IMR-90 (cell line): ENCODE results near the gene DTD1. TPM values are rescaled to one million over a fixed set of nuclear protein-coding genes. Genes with fewer than 3 reads are reported as not detected.

Experiments used
- ATAC-seq: fragments of 200-7000 bp; cut with Tn5 transposase; 2 replicates; pipeline ENCODE4 v1.9.1; 2020; ENCODE audit warnings: low read depth, mild to moderate bottlenecking, moderate library complexity
- BruUV-seq: library from RNA; stranded (reverse); fragments of 400-500 nt; replicated peaks from 2 replicates; lab custom pipeline; 2021; lab: Mats Ljungman, UMichigan
- CTCF ChIA-PET: fragments of 300-600 bp; formaldehyde crosslinking; extraction: SDS; loops from one replicate; lab custom pipeline; 2021; ENCODE audit warnings: antibody characterized with exemption; lab: Yijun Ruan, JAX
- POLR2A ChIA-PET: fragments of 300-600 bp; sonication (Branson Sonifier 250); formaldehyde crosslinking; loops from one replicate; lab custom pipeline; 2022; ENCODE audit warnings: antibody characterized with exemption; ENCODE audit not compliant: unreplicated experiment; lab: Charles Lee
- DNase-seq: peaks from one replicate; pipeline ENCODE4 v3.0.0; 2013
- H2AFZ ChIP-seq: replicated peaks from 2 replicates; pipeline ENCODE3; 2013; ENCODE audit warnings: low read length, mild to moderate bottlenecking; ENCODE audit not compliant: poor library complexity
- H2AK5ac ChIP-seq: 2 replicates; pipeline ENCODE4 v1.6.1; 2013; ENCODE audit warnings: low read depth, low read length, inconsistent platforms
- H2AK9ac ChIP-seq: replicated peaks from 2 replicates; pipeline ENCODE3; 2013; ENCODE audit warnings: mild to moderate bottlenecking, low read depth, low read length, moderate library complexity; ENCODE audit not compliant: poor library complexity
- H2BK120ac ChIP-seq: 2 replicates; pipeline ENCODE4 v1.6.1; 2013; ENCODE audit warnings: low read depth, low read length, inconsistent platforms
- H2BK15ac ChIP-seq: 3 replicates; pipeline ENCODE4 v1.6.1; 2013; ENCODE audit warnings: low read depth, low read length, inconsistent platforms
- H2BK20ac ChIP-seq: 2 replicates; pipeline ENCODE4 v1.6.1; 2013; ENCODE audit warnings: low read depth, mild to moderate bottlenecking, inconsistent platforms, low read length, moderate library complexity
- H2BK5ac ChIP-seq: 2 replicates; pipeline ENCODE4 v1.6.1; 2013; ENCODE audit warnings: mild to moderate bottlenecking, low read depth, low read length, inconsistent platforms; ENCODE audit not compliant: poor library complexity, severe bottlenecking
- H3K14ac ChIP-seq: replicated peaks from 2 replicates; pipeline ENCODE4 v1.6.1; 2013; ENCODE audit warnings: low read depth, low read length, inconsistent platforms
- H3K18ac ChIP-seq: 2 replicates; pipeline ENCODE4 v1.6.1; 2013; ENCODE audit warnings: low read depth, low read length, control low read depth
- H3K23ac ChIP-seq: 2 replicates; pipeline ENCODE4 v1.6.1; 2013; ENCODE audit warnings: low read depth, low read length, inconsistent platforms
- H3K27ac ChIP-seq: 2 replicates; pipeline ENCODE4 v1.5.1; 2013; ENCODE audit warnings: mild to moderate bottlenecking, control low read depth, low read length; ENCODE audit not compliant: insufficient read depth
- H3K27me3 ChIP-seq: 2 replicates; pipeline ENCODE4 v1.6.1; 2013; ENCODE audit warnings: low read length; ENCODE audit not compliant: control insufficient read depth, insufficient read depth
- H3K36me3 ChIP-seq: 2 replicates; pipeline ENCODE4 v1.6.1; 2013; ENCODE audit warnings: low read length, mixed read lengths; ENCODE audit not compliant: control insufficient read depth, insufficient read depth
- H3K4ac ChIP-seq: 2 replicates; pipeline ENCODE4 v1.6.1; 2013; ENCODE audit warnings: low read depth, low read length, inconsistent platforms
- H3K4me1 ChIP-seq: 2 replicates; pipeline ENCODE4 v1.6.1; 2013; ENCODE audit warnings: low read length, mixed read lengths; ENCODE audit not compliant: control insufficient read depth, insufficient read depth
- H3K4me2 ChIP-seq: 2 replicates; pipeline ENCODE4 v1.6.1; 2013; ENCODE audit warnings: low read depth, mild to moderate bottlenecking, control low read depth, low read length, moderate library complexity
- H3K4me3 ChIP-seq: 2 replicates; pipeline ENCODE4 v1.5.1; 2013; ENCODE audit warnings: low read depth, mild to moderate bottlenecking, control low read depth, low read length, moderate library complexity; ENCODE audit not compliant: insufficient read depth
- H3K56ac ChIP-seq: 2 replicates; pipeline ENCODE4 v1.6.1; 2013; ENCODE audit warnings: low read length, inconsistent platforms; ENCODE audit not compliant: insufficient read depth; ENCODE audit errors: extremely low read depth
- H3K79me1 ChIP-seq, 2 experiments: 2 replicates each; pipeline ENCODE4 v1.6.1; 2013; ENCODE audit warnings: low read length in 2 of 2, inconsistent platforms in 1 of 2, low read depth in 1 of 2
- H3K9ac ChIP-seq: 2 replicates; pipeline ENCODE4 v1.6.1; 2013; ENCODE audit warnings: low read depth, low read length, control low read depth
- H3K9me1 ChIP-seq: 2 replicates; pipeline ENCODE4 v1.6.1; 2013; ENCODE audit warnings: low read length, inconsistent platforms; ENCODE audit not compliant: insufficient read depth
- H3K9me3 ChIP-seq: 2 replicates; pipeline ENCODE4 v1.6.1; 2013; ENCODE audit warnings: low read length; ENCODE audit not compliant: control insufficient read depth, insufficient read depth
- H4K20me1 ChIP-seq: 2 replicates; pipeline ENCODE4 v1.6.1; 2013; ENCODE audit warnings: low read length, inconsistent platforms; ENCODE audit not compliant: insufficient read depth
- H4K5ac ChIP-seq: 2 replicates; pipeline ENCODE4 v1.6.1; 2013; ENCODE audit warnings: mild to moderate bottlenecking, low read depth, low read length, control low read depth
- H4K8ac ChIP-seq, 2 experiments: 2 replicates each; pipeline ENCODE4 v1.6.1; 2013; ENCODE audit warnings: low read depth in 2 of 2, low read length in 2 of 2, control low read depth in 1 of 2, inconsistent platforms in 1 of 2
- H4K91ac ChIP-seq: 2 replicates; pipeline ENCODE4 v1.6.1; 2013; ENCODE audit warnings: low read depth, low read length, inconsistent platforms; ENCODE audit not compliant: insufficient read depth
- CEBPB ChIP-seq: IDR thresholded peaks from 2 replicates; pipeline ENCODE4 v1.6.1; 2012; ENCODE audit warnings: low read depth, low read length, improper control_type of control experiment
- CHD1 ChIP-seq: IDR thresholded peaks from 2 replicates; pipeline ENCODE4 v1.6.1; 2012; ENCODE audit warnings: low read depth, low read length, improper control_type of control experiment
- FOS ChIP-seq: fragments of 150-350 bp; IDR thresholded peaks from 2 replicates; pipeline ENCODE4 v1.6.1; 2016; ENCODE audit warnings: low read depth, low read length
- MAFK ChIP-seq: IDR thresholded peaks from 2 replicates; pipeline ENCODE4 v1.6.1; 2012; ENCODE audit warnings: low read depth, low read length, improper control_type of control experiment
- MAZ ChIP-seq: IDR thresholded peaks from 2 replicates; pipeline ENCODE4 v1.6.1; 2012; ENCODE audit warnings: low read depth, mild to moderate bottlenecking, low read length, improper control_type of control experiment, moderate library complexity, borderline replicate concordance
- MXI1 ChIP-seq: IDR thresholded peaks from 2 replicates; pipeline ENCODE4 v1.6.1; 2012; ENCODE audit warnings: low read depth, mild to moderate bottlenecking, low read length, moderate library complexity, borderline replicate concordance
- NFE2L2 ChIP-seq: fragments of 150-350 bp; IDR thresholded peaks from 2 replicates; pipeline ENCODE4 v1.6.1; 2016; ENCODE audit warnings: low read depth, mild to moderate bottlenecking, low read length
- RAD21 ChIP-seq: IDR thresholded peaks from 2 replicates; pipeline ENCODE4 v1.6.1; 2012; ENCODE audit warnings: low read length, improper control_type of control experiment
- RFX5 ChIP-seq: IDR thresholded peaks from 2 replicates; pipeline ENCODE4 v1.8.0; 2012; ENCODE audit warnings: low read depth, mild to moderate bottlenecking, low read length, moderate library complexity
- SMC3 ChIP-seq: fragments of 150-350 bp; IDR thresholded peaks from 2 replicates; pipeline ENCODE4 v1.6.1; 2016; ENCODE audit warnings: low read depth, mild to moderate bottlenecking, antibody characterized with exemption, low read length, moderate library complexity
- WGBS, 2 experiments: methylation state at CpG; one replicate each; pipeline versions ENCODE4 v1.1.5 to v1.1.7; 2013; ENCODE audit warnings: missing lambda C conversion rate in 2 of 2; ENCODE audit not compliant: insufficient read length in 1 of 2; ENCODE audit errors: extremely low coverage in 2 of 2; 5-methylcytosine and 5-hydroxymethylcytosine counted together
- dilution Hi-C: fragments of 300-500 bp; cut with HindIII; formaldehyde crosslinking; loops from one replicate; pipeline ENCODE4 v1.14.3; 2018; ENCODE audit warnings: low sequenced_read_pairs; ENCODE audit not compliant: unreplicated experiment
- in situ Hi-C: fragments of 300-500 bp; cut with MboI; formaldehyde crosslinking; loops from 3 replicates; pipeline ENCODE4 v1.14.3; 2019; ENCODE audit warnings: low sequenced_read_pairs, inconsistent platforms, mixed read lengths
- intact Hi-C: fragments of 100-400 bp; cut with micrococcal nuclease; formaldehyde crosslinking; loops from 2 replicates; pipeline ENCODE4 v1.10.0; 2022
- polyA plus RNA-seq, 3 experiments: library from polyadenylated mRNA; depleted of rRNA; stranded (reverse); fragments of >200 nt; gene quantifications; 2 replicates each; pipeline ENCODE4 v1.2.3, GENCODE V29; 2012; ENCODE audit warnings: low replicate concordance in 1 of 3
- total RNA-seq: library from RNA; depleted of rRNA; stranded (reverse); fragments of >200 nt; gene quantifications from 2 replicates; pipeline ENCODE4 v1.2.3, GENCODE V29; 2012
- TF ChIP-seq, protein P1 (sequence below): fragments of 150-350 bp; IDR thresholded peaks from 2 replicates; pipeline ENCODE4 v1.6.1; 2016; ENCODE audit warnings: low read depth, mild to moderate bottlenecking, low read length, moderate library complexity, borderline replicate concordance

DTD1 gene
- total and polyA plus RNA-seq, 2 of the 4 experiments (the other 2 are of a cell fraction) = 73.1 to 101 TPM

DNA sequence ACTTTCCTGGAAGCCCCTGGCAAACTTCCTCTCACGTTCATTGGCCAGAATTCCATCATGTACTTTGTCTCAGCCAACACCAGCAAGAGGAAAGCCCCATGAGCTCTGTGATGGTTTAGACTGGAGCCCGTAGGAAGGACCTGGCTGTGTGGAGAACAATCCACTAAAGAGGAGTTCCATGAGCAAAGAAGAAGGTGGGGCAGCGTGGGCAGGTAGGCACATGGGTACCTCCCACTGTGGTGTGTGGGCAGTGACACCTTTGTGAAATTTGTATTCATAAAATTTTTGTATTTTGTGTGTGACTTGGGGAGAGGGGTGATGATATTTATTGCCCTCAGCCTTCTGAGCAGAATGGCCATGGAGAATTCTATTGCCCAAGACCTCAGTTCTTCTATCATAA is 136.2 kb downstream of the DTD1 start:
- Histone ChIP-seq H4K91ac (no peak overlapping the region), H3K18ac (no peak overlapping the region), H2BK15ac (no peak overlapping the region), H2BK5ac (no peak overlapping the region), H2AFZ (no peak overlapping the region), H4K8ac (no peak overlapping the region), H3K27ac (no peak overlapping the region), H3K4ac (no peak overlapping the region), H4K5ac (no peak overlapping the region), H3K9me3 (no peaks in the 10 kb centered on the region; the same call in 1 of the 2 replicates), H3K27me3 (no peaks in the 10 kb centered on the region), H2BK120ac (no peak overlapping the region), H2BK20ac (no peak overlapping the region), H3K9ac (no peak overlapping the region), H4K20me1 (no peaks in the 10 kb centered on the region), H3K9me1 (peaks cover 5% of the 10 kb centered on the region; the same call in 1 of the 2 replicates), H3K23ac (no peak overlapping the region), H3K4me1 (0 out of 2 replicates have a peak, but pooled peaks cover 2% of the 10 kb centered on the region), H3K79me1 (peaks cover 6 to 15% of the 10 kb centered on the region in 2 experiments; a peak in 1 of 4 replicates), H3K4me3 (no peak overlapping the region), H2AK5ac (no peak overlapping the region), H3K14ac (no peak overlapping the region), H3K4me2 (no peak overlapping the region), H3K56ac (no peak overlapping the region), H3K36me3 (no peaks in the 10 kb centered on the region), H2AK9ac (no peak overlapping the region)
- ATAC-seq (no peak), DNase-seq (no peak)
- no TSS peak for BruUV-seq
- dilution Hi-C loops = no loop called here
- no CpG with 5 or more reads among the region's 3 CpGs for WGBS, 2 experiments
- in situ Hi-C loops = no loop called here
- intact Hi-C loops = no loop called here
- ChIA-PET CTCF (no interaction called here), POLR2A (no interaction called here)
- no peak for TF ChIP-seq CEBPB
- TF ChIP-seq, protein P1, sequence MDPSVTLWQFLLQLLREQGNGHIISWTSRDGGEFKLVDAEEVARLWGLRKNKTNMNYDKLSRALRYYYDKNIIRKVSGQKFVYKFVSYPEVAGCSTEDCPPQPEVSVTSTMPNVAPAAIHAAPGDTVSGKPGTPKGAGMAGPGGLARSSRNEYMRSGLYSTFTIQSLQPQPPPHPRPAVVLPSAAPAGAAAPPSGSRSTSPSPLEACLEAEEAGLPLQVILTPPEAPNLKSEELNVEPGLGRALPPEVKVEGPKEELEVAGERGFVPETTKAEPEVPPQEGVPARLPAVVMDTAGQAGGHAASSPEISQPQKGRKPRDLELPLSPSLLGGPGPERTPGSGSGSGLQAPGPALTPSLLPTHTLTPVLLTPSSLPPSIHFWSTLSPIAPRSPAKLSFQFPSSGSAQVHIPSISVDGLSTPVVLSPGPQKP = no peak
- TF ChIP-seq FOS = no peak
- no peak for TF ChIP-seq MXI1
- no peak for TF ChIP-seq MAFK
- TF ChIP-seq RFX5 = no peak
- TF ChIP-seq CHD1 = no peak
- no peak for TF ChIP-seq NFE2L2
- TF ChIP-seq SMC3 = no peak
- TF ChIP-seq RAD21 = no peak
- TF ChIP-seq MAZ = no peak
